COLO829 (cell line): ENCODE data around the gene BIN2.
A peak's percentile ranks its signal among the peaks of the same experiment; 100 is the strongest.
"Not testable (repeated sequence)": the region's sequence is repeated elsewhere in the genome, so short reads cannot be mapped to it uniquely, and the experiment has no call there.

Source experiments
- DNase-seq: peaks from one replicate; pipeline ENCODE4 v3.0.0; 2012; ENCODE audit warnings: low spot score

BIN2 gene

DNA sequence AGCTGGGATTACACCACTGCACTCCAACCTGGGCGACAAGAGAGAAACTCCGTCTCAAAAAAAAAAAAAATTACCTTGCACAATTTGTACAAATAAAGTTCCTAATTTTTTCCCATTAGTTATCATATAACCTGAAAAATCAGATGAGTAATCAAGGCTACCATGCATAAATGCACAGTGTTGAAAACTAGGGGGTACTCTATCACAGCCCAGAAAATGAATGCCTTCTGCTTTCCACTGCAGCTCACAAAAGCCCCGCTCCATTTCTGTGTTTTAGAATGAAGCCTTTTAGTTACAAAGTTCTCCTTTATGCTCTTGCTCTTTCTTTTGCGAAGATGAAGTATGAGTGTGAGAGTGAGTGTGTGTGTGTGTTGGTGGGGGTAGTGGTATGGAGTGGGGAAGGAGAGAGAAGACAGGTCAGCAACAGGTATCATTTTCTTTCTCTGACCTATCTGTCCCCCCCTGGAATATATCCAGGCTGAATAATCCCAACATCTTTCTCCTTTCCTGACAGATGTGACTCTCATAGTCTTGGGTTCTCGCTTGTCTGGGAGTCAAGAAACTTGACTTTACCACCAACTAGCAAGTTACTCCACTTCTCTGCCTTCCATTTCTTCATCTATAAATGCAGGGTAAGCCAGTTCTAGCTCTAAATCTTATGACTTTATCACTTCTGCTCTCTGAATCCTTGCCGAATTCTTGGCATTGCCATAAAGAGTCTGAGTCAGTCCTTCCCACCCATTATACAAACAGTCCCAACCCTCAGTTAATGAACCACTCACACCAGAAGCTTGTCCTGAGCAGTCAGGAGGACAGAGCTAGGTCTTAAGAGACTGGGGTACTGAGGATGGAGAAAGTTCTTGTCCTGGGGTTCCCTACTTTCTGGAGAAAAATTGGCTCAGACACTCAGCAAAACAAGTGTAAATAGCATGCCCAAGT, 16.1 kb downstream of the BIN2 start:
- DNase-seq = peak; percentile 18

- no peak for DNase-seq
These were observed 17.5 kb downstream of the BIN2 start for GRCh38 chr12:51306507-51306906.

GRCh38 chr12:51300768-51301167, 23.2 kb downstream of the BIN2 start:
- DNase-seq = not testable (repeated sequence)

DNA sequence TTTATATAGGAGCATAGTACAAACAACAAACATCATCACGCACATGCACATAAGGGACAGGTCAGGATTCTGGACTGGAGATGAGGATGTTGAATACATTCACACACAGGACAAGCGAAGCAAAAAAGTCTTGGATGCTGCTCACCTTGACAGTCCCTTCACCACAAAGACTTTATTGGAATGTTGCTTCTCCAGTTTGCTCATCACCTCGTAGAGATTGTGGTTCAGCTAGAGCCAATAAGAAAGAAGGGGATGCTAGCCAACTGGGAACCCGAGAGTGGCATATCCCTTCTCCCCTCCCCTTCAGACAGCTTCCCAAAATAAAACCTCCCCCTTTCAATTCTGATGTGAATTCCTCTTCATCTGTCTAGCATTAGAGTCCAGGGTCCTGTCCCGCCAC, 28.3 kb downstream of the BIN2 start:
- DNase-seq = no peak

DNA sequence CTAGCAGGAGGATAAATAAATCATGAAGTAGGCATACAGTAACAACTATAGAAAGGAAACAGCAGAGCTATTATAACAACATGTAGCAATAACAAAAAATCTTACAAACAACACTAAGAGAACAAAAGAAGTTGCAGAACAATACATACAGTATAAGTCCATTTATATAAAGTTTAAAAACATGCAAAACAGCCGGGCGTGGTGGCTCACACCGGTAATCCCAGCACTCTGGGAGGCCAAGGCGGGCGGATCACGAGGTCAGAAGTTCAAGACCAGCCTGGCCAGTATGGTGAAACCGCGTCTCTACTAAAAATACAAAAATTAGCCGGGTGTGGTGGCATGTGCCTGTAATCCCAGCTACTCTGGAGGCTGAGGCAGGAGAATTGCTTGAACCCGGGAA, 29.9 kb downstream of the BIN2 start:
- not testable (repeated sequence) for DNase-seq

GRCh38 chr12:51293696-51294095, 30.3 kb downstream of the BIN2 start:
- DNase-seq = no peak

- not testable (repeated sequence) for DNase-seq
These were observed 32.1 kb downstream of the BIN2 start for GRCh38 chr12:51291603-51292513.

- DNase-seq = no peak
These were observed 38.1 kb downstream of the BIN2 start for GRCh38 chr12:51285843-51286242.

DNA sequence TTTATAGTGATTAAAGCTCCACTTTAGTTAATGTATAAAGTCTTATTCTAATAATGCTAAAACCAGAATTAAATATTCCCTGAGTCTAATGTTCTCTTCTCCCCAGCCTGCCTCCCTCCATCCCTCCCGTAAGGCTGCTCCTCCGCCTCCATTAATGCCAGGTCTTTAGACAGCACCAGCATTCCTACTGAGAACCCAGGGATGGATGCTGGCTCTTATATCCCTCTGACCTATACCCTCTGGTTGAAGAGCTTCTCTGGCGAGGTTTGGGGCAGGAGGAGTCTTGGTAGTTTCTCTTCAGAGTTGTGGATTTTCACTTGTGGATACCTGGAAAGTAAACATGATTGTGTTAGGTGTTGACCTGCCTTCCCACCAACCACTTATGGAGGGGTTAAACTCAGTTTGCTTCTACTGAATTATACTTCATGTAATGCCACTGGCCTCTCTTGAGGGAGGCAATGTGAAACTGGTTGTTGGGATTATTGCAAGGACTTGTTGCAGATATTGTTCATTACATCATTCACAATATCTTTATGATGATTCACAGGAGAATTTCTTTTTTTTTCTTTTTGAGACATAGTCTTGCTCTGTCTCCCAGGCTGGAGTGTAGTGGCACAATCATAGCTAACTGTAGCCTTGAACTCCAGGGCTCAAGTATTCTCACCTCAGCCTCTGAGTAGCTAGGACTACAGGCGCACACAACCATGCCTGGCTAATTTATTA, 42.6 kb downstream of the BIN2 start:
- DNase-seq = no peak

- no peak for DNase-seq
These were observed 48.9 kb downstream of the BIN2 start for GRCh38 chr12:51275088-51275487.

GRCh38 chr12:51272810-51273209, 51.2 kb downstream of the BIN2 start:
- not testable (repeated sequence) for DNase-seq

- peak; percentile 59 for DNase-seq
These were observed 52.9 kb downstream of the BIN2 start for GRCh38 chr12:51270951-51271518.

DNA sequence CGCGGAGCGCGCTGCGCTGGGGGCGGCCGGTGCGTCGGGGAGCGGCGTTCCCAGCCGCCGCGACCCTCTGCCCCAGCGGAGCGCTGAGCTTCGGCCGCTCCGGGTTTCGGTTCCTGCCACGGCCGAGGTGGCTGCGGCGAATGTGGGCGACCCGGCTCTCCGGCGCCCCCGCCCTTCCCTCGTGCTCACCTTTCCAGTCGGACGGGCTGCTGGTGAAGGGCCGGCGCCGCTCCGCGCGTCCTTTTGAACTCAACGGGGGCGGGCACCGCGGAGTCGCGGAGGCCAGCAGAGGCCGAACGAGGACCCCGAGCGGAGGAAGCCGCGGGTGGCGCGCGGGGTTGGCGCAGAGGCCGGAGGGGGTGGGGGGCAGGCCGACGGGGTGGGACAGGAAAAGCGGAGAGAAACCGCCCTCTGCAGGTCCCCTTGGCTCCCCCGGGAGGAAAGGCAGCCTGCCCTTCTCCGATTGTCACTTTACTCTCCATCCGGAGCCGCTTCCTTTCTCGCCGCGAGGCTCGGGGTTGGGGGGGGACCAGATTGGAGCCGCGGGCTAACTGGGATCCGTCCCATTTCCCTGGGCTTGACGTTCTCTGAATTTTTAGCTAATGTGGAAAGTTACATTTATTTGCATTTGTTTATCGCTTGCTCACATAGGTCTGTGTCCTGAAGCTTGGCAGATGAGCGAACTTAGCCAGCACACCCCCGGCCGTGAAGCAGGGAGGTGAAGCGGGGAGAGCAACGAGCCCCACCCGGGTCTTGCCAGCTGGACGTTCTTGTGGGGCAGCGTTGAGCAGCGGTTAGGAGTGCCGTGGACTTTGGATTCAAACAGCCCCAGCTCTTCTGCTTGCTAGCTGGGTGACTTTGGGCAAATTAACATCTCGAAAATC, 53.7 kb downstream of the BIN2 start, which contains the start of gene SMAGP:
SMAGP (minus strand) TSS at position 349 of the 884 bp plus-strand sequence. CDS start 1,137 bp downstream, outside the sequence.
- no peak for DNase-seq

DNA sequence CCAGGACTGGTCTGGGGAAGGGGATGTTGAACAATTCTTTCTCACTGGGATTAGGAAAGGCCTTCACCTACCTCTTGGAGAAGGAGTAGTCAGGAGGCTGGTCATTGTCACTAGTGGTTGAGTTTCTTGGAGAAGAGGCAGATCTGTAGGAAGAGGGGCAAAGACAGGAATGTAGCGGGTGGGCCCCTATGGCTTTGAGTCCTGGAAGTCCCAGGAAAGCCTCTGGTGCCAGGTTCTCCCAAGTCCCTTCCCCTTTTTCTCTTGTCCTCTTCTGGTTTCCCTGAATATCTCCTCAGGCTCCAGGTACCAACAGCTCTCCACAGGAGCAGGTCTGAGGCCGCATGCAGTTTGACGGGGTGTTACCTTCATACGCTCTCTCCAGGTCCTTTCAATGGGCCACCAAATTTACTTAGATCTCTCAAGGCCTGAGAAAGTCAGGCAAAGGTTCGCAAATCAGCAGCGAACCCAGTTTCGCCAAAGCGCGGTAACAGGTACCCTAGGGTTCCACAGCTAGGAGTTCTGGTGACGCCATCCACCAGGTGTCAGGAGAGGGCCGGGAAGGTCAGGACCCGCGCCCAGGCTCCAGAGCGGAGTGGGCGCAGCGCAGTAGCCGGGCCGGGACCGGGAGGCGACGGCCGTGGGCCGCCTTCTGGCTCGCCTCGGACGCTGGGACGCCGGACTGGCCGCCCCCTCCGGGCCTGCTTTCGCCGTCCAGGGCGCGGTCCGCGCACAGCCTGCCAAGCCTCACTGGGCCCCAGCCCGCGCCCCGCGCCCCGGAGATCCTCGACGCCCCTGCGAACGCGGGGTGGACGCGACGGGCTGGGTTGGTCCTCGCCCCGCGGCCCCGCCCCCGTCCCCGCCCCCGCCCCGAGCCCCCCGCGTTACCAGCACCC, 54.6 kb downstream of the BIN2 start:
- no peak for DNase-seq

DNA sequence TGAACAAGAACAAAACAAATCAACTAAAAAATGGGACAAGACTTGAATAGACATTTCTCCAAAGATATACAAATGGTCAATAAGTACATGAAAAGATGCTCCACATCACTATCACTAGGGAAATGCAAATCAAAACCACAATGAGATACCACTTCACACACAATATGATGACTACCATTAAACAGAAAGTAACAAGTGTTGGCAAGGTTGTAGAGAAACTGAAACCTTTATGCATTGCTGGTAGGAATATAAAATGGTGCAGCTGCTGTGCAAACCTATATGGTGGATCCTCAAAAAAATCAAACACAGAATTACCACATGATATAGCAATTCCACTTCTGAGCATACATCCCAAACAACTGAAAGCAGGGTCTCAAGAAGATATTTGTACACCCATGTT, 59.0 kb downstream of the BIN2 start:
- DNase-seq = no peak

DNA sequence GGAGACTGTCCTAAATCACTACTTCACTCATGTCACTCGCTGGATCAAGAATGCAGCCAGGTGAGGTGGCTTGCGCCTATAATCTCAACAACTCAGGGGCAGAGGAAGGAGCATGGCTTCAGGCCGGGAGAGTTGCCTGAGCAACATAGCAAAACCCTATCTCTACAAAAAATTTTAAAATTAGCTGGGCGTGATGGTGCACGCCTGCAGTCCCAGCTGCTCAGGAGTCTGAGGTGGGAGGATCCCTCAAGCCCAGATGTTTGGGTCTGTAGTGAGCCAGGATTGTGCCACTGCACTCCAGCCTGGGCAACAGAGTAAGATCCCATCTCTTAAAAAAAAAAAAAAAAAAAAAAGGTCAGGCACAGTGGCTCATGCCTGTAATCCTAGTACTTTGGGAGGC, 59.7 kb downstream of the BIN2 start:
- DNase-seq = no peak

GRCh38 chr12:51263341-51263740, 60.6 kb downstream of the BIN2 start:
- DNase-seq = no peak

DNA sequence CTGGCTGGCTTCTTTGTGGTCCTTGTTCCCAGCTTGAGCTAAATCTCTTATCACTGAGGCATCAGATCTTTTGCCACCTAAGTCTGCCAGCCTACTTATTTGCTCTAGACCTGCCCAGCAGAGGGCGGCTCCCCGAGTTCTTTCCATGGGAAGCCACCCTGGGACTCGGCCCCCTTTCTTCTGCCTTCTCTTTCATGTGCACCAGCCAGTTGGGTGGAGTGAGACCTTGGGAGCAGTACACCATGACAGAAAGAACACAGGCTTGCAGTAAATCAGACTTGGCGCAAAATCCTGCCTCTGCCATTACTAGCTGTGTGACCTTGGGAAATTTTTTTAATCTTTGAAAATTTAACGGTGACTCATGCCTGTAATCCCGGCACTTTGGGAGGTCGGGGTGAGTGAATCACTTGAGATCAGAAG, 61.2 kb downstream of the BIN2 start:
- no peak for DNase-seq

DNA sequence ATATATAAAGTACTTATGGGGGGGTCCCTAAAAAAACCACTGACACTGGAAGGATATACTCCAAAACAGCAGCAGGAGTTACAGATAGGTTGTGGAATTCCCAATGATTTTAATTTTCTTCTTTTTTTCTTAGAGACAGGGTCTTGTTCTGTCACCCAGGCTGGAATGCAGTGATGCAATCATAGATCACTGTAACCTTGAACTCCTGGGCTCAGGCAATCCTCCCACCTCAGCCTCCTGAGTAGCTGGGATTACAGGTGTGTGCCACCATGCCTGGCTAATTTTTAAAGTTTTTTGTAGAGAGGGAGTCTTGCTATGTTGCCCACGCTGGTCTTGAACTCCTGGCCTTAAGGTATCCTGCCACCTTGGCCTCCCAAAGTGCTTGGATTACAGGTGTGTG, 64.4 kb downstream of the BIN2 start:
- not testable (repeated sequence) for DNase-seq

DNA sequence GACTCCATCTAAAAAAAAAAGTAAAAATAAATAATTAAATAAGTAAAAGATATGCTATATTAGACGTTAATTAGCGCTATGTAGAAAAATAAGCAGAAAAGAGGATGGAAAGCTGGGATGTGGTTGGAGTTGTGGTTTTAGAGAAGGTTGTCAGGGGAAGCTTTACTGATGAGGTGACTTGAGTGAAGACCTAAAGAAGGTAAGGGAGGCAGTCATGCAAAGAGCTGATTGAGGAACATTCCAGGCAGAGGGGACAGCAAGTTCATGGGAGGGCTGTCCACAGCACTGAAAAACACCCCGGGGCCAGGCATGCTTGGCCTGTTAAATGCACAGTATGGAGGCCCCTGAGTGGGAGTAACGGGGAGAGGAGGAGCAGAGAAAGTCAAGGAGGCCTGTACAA, 69.4 kb downstream of the BIN2 start:
- no peak for DNase-seq
